ENCODE results near the gene ATP8B1. TPM values are rescaled to one million over a fixed set of nuclear protein-coding genes. Genes with fewer than 3 reads are reported as not detected.
"Not testable (repeated sequence)": the region's sequence is repeated elsewhere in the genome, so short reads cannot be mapped to it uniquely, and the experiment has no call there.

ATP8B1 gene
- total RNA-seq, 1 experiment from 2014 or later = 38.8 TPM

DNA sequence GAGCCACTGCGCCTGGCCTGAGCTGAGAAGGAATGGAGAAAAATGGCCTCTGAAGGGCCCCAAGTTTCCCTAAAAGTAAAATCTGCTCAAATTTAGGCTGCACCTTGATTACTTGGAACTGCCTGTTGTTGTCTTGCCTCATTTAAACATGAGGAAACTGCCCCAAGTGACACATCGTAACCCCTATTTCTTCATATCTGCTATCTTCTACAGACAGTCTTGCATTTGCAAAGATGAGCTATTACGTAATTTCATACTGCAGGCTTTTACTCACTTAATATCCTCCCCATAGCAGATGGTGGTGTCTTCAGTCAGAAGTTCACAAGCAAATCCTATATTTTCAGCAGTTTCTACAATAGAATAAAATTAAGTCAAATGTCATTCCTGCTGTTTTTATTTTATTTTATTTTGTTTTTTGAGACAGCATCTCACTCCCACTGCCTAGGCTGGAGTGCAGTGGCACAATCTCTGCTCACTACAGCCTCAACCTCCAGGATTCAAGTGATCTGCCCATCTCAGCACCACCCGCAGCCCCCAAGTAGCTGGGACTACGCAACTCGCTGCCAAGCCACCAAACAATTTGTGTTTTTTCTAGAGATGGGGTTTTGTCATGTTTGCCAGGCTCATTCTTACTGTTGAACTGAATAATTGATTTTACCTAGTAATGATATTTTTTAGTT, 136.2 kb downstream of the ATP8B1 start:
- no peak for DNase-seq (ENCODE audit: low spot score)

DNA sequence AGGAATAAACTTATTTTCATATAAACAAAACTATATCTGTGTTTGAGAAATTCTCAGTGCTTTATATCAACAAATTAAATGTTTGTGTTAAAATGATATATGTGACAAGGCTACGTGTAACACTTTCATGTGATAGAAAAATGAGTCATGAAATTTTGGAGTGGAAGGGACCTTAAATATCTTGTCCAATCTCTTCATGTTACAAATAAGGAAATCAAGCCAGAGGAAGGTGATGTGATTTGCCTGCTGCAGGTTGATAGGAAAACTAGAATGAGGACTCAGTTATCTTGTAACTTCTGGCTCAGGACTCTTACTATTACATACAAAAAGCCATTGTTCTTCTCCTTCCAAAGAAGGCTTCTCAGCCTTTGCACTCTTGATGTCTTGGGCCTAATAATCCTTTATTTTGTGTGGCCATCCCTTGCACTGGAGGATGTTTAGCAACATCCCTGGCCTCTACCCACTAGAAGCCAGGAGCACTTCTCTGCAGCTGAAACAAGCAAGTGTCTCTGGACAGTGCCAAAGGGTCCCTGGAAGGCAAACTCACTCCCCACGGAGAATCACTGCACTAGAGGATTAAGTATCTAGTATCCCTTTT, 138.4 kb downstream of the ATP8B1 start:
- no peak for DNase-seq (ENCODE audit: low spot score)

GRCh38 chr18:57660961-57661360, 142.2 kb downstream of the ATP8B1 start:
- DNase-seq (ENCODE audit: low spot score) = peak; percentile 48

GRCh38 chr18:57659460-57660102, 143.5 kb downstream of the ATP8B1 start:
- DNase-seq (ENCODE audit: low spot score) = no peak

- DNase-seq (ENCODE audit: low spot score) = no peak
These were observed 145.6 kb downstream of the ATP8B1 start for GRCh38 chr18:57657542-57657941.

GRCh38 chr18:57655740-57656139, 147.4 kb downstream of the ATP8B1 start:
- DNase-seq (ENCODE audit: low spot score) = no peak

DNA sequence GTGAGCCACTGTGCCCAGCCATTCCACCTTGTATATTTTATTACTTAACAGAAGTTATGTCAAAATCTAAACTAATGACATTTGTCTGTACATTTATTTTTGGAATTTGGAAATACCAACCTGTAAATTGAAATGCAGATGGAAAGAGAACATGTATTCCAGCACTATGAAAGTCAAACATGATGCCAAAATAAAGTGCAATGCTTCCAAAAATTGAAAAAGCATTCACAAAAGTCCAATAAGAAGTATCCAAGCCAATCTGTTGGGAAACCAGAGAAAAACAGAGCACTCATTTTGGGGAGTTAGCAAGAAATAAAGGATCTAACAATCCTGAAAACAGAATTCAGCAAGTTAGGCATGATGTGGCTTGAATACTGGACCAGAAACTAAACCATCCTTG, 151.2 kb downstream of the ATP8B1 start:
- DNase-seq (ENCODE audit: low spot score) = no peak

DNA sequence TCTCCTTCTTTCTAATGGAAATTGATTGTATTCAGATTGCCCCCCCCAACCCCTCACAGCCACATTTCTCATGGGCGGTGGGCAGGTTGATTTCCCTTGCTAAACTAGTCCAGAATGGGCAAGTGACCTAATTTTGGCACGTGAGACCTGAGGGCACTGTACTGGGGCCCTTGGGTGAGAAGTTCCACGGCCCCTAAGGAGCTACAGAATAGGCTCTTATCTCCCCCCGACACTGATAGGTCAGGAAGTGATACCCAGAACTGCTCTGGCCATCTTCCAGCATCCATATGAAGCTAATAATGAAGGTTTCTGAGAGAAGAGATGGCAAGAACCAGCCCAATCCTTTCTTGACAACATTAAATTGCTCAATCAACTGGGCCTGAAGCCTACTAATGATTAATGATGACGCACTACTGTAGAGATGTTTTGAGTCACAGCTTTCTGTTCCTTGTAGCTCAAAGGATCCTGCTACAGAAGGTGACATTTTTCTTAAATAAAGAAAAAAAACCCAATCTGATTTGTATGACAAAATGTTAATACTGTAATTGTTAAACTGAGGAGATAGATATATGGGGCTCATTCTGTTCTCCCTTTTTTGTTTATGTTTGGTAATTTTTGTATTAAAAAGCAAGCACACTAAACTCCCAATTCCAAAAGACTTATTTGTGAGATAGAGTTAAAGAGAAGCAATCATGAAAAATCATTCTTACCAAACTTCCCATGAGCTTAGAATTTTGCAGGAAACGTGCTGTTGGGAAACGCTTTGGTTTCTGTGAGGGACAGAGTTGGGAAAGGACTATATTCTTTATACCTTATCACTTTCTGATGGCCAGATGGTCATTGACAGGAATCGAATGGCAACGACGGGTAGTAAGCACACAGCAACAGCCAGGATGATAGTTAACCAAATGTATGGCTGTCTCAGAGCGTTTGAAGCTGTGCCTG, 153.3 kb downstream of the ATP8B1 start:
- no peak for DNase-seq (ENCODE audit: low spot score)

- no peak for DNase-seq (ENCODE audit: low spot score)
These were observed 154.7 kb downstream of the ATP8B1 start for GRCh38 chr18:57648414-57648813.

DNA sequence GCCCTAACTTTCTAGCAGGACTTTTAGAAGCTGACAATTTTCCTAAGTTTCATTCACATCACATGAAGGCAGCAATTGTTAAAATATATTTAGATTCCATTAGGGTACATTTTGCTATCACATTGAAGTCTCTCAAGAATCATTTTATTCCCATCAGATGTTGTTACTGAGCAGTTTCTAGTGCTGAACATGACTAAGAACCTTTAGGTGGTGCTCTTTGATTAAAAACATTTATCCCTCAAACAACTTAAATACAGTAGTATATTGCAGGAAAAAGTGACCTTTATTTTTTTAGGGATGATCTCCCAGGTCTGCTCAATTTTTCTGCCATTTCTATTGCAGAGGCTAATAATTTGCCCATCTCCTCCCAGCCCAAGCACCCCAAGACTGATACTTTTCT, 158.6 kb downstream of the ATP8B1 start:
- DNase-seq (ENCODE audit: low spot score) = no peak

GRCh38 chr18:57643726-57644125, 159.4 kb downstream of the ATP8B1 start:
- not testable (repeated sequence) for DNase-seq (ENCODE audit: low spot score)

- DNase-seq (ENCODE audit: low spot score) = not testable (repeated sequence)
These were observed 160.7 kb downstream of the ATP8B1 start for GRCh38 chr18:57642462-57642861.

GRCh38 chr18:57640749-57641148, 162.4 kb downstream of the ATP8B1 start:
- DNase-seq (ENCODE audit: low spot score) = no peak

- DNase-seq (ENCODE audit: low spot score) = no peak
These were observed 162.9 kb downstream of the ATP8B1 start for GRCh38 chr18:57640236-57640635.

DNA sequence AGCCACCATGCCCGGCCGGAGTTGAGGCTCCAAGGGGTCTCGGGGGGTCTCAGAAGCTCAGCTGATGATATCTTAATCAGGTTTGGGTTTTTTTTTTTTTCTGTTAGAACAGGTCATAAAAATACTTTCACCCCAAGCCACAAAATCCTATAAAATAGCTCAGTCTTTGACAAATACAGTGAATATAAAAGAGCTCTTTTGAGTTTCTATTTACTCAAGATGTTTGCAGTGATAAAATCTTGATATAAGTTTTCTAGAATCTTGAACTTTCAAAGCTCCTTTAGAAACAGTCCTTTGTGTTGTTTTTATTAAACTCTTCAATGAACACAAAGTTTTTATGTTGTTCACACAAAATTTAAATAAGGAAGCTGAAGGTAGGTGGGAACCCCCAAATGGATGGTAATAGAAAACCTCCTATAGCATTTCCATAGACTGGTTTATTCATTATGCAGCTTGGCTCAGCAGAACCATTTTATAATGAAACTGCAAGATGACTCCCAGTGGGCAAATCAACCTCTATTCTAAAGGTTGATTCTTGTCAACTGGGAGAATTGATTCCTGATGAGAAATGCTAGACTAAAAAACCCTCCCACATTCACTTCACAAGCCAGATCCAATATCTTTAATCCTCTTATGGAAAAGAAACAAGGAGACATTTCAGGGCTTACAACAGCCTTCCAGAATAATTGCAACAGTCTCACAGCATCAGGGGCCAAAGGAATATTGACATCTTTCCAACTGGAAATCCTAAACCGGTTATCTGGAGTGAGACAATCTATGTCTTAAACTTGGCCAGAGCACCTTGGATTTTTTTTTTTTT, 167.9 kb downstream of the ATP8B1 start:
- DNase-seq (ENCODE audit: low spot score) = no peak

DNA sequence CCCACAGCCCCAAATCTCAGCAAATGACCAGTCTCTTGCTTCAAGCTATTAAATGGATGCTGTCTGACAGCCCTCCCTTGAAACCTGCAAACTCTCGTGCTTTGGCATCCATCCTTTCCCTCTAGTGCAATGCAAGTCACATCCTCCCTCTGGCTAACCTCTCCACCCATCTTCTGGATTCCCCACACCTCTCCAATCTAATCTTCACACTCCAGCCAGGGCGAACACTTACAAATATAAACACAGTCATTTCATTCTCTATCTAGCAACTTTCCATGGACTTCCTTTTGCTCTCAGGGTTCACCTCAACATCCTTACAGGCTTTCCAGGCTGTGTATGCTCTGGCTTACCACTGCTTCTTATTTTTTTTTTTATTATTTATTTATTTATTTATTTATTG, 171.4 kb downstream of the ATP8B1 start:
- DNase-seq (ENCODE audit: low spot score) = no peak

DNA sequence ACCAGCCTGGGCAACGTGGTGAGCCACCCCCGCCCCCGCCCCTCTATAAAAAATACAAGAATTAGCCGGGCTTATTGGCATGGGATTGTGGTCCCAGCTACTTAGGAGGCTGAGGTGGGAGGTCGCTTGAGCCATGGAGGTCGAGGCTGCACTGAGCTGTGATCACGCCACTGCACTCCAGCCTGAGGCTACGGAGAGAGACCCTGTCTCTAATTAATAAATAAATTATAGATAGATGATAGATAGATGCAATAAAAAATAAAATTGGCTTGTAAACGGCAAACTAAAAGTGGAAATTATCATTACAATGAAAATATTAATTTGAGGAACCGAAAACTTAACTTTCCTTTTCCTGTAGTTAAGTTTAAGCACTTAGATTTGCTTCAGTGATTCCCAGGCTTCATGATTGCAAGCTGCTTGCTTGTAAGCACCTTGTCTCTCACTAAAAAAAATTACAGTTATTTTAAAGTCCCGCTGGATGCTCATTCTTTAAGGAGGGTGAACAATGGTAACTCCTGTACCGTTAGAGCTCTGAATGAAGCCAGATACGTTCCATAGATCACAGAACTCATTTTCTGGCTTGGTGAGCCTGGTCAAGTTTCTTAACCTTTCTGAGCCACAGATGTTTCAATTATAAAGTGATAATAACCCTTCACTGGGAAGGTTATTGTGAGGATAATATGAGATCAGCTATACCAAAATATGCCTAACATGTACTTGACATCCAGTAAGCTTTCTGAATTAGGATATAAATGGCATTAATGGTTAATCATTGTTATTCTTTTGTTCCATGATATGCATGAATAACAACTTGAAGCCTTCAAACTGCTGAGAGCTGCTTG, 172.1 kb downstream of the ATP8B1 start:
- DNase-seq (ENCODE audit: low spot score) = no peak

- peak; percentile 79 for DNase-seq (ENCODE audit: low spot score)
These were observed 172.9 kb downstream of the ATP8B1 start for GRCh38 chr18:57630002-57630753.

GRCh38 chr18:57629422-57629821, 173.7 kb downstream of the ATP8B1 start:
- no peak for DNase-seq (ENCODE audit: low spot score)

- peak; percentile 31 for DNase-seq (ENCODE audit: low spot score)
These were observed 175.6 kb downstream of the ATP8B1 start for GRCh38 chr18:57627488-57627887.
